Subcutaneous adipose tissue (tissue), 4 donors: ENCODE measurements around the gene TRIP12. TPM values are rescaled to one million over a fixed set of nuclear protein-coding genes. Genes with fewer than 3 reads are reported as not detected.

ENCODE experiments used
- total RNA-seq, 4 donors: library from RNA; depleted of rRNA; stranded (reverse); fragments of >200 nt; gene quantifications; one replicate each; pipeline ENCODE4 v1.1.0, GENCODE V29; 2016
- TF ChIP-seq, protein P1 (sequence below): fragments of 450-650 bp; IDR thresholded peaks from one replicate; pipeline ENCODE4 v1.5.1; 2016; ENCODE audit warnings: low read depth, mild to moderate bottlenecking, control low read depth, antibody characterized with exemption, moderate library complexity

TRIP12 gene
- total RNA-seq, 4 donors from 2014 or later, result 202 to 249 (median 216) TPM

GRCh38 chr2:229873123-229873581 is 48.7 kb downstream of the TRIP12 start:
- TF ChIP-seq, protein P1, sequence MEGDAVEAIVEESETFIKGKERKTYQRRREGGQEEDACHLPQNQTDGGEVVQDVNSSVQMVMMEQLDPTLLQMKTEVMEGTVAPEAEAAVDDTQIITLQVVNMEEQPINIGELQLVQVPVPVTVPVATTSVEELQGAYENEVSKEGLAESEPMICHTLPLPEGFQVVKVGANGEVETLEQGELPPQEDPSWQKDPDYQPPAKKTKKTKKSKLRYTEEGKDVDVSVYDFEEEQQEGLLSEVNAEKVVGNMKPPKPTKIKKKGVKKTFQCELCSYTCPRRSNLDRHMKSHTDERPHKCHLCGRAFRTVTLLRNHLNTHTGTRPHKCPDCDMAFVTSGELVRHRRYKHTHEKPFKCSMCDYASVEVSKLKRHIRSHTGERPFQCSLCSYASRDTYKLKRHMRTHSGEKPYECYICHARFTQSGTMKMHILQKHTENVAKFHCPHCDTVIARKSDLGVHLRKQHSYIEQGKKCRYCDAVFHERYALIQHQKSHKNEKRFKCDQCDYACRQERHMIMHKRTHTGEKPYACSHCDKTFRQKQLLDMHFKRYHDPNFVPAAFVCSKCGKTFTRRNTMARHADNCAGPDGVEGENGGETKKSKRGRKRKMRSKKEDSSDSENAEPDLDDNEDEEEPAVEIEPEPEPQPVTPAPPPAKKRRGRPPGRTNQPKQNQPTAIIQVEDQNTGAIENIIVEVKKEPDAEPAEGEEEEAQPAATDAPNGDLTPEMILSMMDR, result no peak

- TF ChIP-seq, protein P1, result no peak
Observed at GRCh38 chr2:229870903-229871656, 50.7 kb downstream of the TRIP12 start.

DNA sequence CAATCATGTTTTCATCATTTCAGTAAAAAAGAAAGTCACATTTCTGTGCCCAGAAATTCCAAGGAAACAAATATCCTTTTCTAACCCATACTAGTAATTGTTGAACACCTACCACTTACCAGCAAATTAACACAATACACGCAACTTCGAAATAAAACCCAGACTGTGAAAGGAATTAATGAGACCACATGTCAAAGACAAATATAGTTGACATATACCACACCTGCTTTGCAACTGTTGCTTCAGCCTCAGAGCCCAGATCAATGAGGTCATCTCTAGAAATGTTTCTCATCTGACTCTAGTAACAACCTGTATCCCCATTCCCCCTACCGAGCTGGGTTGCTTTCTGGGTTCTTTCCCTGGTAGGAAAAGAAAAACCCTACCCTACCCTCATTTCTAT is 52.6 kb downstream of the TRIP12 start:
- TF ChIP-seq, protein P1, result no peak

DNA sequence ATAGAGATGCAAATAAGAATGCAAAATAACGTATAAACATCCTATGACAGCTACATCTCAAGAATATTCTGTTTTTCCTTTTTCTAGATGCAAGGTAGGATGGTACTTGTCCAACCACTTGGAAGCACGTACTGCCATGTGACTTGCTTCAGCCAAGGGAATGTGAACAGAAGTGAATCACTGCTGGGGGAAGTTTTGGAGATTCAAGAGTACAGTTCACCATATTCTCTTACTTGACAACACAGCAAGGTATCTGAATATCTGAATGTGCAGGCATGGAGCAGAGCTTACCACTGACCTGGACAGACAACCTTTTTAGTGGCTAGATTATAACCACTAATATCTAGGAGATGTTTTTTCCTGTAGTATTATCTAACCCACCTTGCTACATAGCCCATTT is 53.0 kb downstream of the TRIP12 start:
- TF ChIP-seq, protein P1, result no peak

DNA sequence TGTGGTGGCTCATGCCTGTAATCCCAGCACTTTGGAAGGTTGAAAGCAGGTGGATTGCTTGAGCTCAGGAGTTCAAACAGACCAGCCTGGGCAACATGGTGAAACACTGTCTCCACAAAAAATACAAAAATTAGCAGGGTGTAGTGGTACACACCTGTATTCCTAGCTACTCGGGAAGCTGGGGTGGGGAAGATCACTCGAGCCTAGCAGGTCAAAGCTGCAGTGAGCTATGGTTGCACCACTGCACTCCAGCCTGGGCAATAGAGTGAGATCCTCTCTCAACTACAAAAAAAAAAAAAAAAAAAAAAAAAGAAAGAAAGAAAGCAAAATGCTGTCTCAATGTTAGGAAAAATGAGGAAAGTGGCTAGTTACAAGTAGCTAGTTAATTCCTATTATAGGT is 56.8 kb downstream of the TRIP12 start:
- TF ChIP-seq, protein P1, result no peak

DNA sequence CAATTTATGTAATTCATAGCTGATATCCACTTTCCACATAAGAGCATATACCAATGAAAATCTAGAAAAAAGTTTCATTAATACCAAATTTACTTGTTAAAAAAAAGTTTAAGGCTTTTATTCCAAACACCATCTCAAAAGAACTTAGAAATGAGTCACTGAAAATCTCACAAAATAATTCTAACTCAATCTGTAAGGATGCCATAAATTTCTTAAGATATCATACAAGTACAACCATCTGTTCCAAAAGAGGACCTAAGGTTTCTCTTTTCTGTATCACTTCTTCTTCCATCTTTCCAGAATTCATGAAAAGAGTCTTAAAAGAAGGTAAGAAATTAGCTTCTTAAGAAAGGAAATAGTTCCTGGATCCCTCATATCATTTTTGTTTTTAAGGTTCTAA is 60.4 kb downstream of the TRIP12 start:
- TF ChIP-seq, protein P1, result no peak

DNA sequence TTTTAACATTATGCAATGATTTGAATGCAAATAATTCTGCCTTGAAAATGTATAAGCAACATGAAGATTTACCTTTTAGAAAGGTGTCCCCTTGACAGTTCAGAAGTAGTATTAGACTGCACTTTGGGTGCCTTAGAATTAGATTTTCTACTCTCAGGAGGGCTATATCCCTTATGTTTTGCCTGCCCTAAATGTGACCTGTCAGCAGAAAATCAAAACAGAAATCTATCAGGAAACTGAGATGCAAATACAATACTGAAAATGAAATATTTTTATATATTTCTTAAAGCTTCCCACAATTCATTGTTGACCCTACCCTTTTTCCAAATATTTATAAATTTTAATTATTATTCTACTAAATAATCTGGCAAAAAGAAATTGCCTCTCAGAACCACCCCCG is 61.5 kb downstream of the TRIP12 start:
- TF ChIP-seq, protein P1, result no peak
